Measurements from ENCODE around the gene INTS11.

DNA sequence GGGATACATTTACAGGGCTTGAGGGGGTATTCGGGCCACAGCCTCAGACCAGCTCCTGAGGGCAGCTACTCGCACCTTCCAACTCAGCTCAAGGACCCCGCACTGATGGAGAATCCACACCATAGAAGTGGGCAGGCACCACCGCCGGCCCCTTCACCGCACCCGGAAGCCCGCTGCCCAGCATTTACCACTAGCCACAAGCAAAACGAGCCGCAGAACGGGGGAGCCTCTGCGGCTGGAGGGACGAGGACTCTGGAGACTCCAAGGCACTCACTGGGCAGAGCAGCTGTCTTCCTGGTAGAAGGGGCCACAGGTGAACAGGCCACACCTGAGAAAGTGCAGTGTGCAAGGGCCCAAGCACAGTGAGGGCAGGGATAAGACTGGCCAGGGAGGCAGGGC lies 56.2 kb downstream of the INTS11 start:
- no peak for TF ChIP-seq CTCF (IDR thresholded peaks at IDR 0.05)
- TF ChIP-seq EZH2 (IDR thresholded peaks at IDR 0.05; ENCODE audit: borderline replicate concordance, insufficient read depth, low read depth, low read length, poor library complexity, severe bottlenecking), result no peak
